PC-9 (cell line): ENCODE data around the gene COL25A1.

Experiments used
- EZH2 ChIP-seq: fragments of 200-600 bp; sonication (generic); IDR thresholded peaks from 2 replicates; pipeline ENCODE4 v1.8.0; 2017; ENCODE audit warnings: antibody characterized with exemption, low read depth
- TF ChIP-seq, protein P1 (sequence below): fragments of 200-600 bp; sonication (generic); conservative IDR thresholded peaks from 2 replicates; pipeline ENCODE4 v1.6.1; 2017; ENCODE audit warnings: mixed run types, antibody characterized with exemption, mild to moderate bottlenecking, moderate library complexity

DNA sequence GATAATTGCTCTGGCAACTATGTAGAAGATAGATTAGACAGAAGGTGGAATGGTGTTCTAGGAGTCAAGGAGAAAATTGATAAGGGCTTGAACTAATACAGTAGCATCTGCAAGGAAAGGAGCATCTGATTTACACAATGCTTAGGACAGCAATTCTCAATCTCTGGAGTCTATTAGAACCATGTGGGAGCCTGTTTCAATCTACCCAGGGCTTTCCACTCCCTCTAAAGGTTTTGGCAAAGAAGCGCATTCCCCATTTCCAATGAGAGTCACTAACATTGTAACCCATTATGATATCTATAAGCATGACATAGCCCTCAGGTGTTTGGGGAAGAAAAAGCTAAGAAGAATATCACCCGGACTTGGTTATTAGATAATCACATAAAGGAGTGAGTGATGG lies 168.2 kb downstream of the COL25A1 start:
- TF ChIP-seq, protein P1, sequence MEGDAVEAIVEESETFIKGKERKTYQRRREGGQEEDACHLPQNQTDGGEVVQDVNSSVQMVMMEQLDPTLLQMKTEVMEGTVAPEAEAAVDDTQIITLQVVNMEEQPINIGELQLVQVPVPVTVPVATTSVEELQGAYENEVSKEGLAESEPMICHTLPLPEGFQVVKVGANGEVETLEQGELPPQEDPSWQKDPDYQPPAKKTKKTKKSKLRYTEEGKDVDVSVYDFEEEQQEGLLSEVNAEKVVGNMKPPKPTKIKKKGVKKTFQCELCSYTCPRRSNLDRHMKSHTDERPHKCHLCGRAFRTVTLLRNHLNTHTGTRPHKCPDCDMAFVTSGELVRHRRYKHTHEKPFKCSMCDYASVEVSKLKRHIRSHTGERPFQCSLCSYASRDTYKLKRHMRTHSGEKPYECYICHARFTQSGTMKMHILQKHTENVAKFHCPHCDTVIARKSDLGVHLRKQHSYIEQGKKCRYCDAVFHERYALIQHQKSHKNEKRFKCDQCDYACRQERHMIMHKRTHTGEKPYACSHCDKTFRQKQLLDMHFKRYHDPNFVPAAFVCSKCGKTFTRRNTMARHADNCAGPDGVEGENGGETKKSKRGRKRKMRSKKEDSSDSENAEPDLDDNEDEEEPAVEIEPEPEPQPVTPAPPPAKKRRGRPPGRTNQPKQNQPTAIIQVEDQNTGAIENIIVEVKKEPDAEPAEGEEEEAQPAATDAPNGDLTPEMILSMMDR, result no peak
- no peak for TF ChIP-seq EZH2
